ENCODE measurements around the gene ARHGAP6.

- TF ChIP-seq CTCF (IDR thresholded peaks at IDR 0.05) (no peak), POLR2A (IDR thresholded peaks at IDR 0.05) (no peak)
These were observed 395.7 kb downstream of the ARHGAP6 start for GRCh38 chrX:11269996-11270395.
